HG02759 (cell line): ENCODE measurements around the gene ADAMTS16.

Experiments used
- ATAC-seq: cut with Tn5 transposase; IDR thresholded peaks from one replicate; pipeline ENCODE4 v1.9.1; 2021; ENCODE audit warnings: mild to moderate bottlenecking, moderate library complexity; ENCODE audit not compliant: unreplicated experiment

The ADAMTS16 gene

DNA sequence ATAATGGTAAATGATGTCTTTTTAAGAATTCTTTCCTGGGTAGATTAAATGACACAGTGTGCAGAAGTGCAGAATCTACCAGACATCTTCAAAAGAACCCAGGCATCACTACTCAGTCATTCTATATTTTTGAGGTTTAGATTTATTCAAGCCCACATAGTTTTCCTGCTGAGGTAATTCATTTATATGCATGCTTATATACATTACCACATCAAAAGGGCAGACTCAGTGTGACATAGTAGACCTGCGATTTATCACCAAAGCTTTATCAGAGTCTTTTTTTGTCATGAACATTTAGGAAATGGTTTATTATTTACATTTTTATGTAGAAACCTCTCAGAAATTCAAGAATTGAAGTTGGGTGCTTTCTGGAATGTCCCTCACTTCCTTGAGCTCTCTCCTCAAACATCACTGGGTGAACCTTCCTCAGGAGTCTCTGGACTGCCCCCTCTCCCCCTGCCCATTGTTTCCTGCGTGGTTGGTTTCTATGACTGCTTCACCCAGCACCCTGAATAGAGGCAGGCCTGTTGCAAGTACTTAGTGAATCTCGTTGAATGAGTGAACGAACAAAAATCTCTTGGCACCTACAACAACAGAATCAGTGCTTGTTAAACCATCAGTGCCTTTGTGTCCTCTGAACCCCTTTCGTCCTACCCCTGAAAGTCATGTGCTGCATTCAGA, 42.5 kb downstream of the ADAMTS16 start:
- ATAC-seq = no peak

DNA sequence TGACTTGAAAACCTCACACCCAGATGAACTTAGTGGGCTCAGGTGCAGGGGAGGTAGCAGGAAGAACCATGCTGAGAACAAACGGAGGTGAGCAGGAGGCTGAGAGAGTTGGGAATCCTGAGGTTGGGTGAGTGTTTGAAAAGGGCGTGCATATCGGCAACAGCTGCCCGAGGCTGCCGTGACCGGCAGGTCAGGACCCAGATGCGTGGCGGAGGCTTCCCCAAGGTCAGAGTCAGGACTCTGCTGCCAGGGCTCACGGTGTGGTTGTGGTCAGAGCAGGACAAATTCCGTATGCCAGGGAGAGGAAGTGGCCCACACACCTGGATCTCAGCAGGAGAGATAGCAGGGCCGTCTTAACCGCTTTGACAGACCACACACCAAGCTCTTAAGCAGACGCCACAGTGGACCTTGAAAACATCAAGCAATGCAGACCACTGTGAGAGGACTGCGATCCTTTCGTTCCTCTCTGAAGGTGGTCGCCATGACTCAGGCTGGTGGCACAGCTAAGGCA, 43.1 kb downstream of the ADAMTS16 start:
- no peak for ATAC-seq

DNA sequence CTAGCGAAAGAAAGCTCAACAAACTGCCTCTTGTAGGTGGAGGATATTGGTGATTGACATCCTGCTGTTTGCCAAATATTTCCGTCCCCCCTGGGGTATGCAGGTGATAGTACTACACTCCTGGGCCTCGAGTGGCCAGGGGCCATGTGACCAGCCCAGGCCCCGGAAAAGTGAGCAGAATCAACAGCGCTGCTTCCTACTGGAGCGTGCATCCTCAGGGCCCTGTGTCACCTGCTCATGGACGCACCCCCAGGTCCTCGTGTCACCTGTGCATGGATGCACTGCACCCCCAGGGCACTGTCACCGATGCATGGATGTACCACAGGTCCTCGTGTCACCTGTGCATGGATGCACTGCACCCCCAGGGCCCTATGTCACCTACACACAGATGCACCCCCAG, 43.8 kb downstream of the ADAMTS16 start:
- no peak for ATAC-seq

DNA sequence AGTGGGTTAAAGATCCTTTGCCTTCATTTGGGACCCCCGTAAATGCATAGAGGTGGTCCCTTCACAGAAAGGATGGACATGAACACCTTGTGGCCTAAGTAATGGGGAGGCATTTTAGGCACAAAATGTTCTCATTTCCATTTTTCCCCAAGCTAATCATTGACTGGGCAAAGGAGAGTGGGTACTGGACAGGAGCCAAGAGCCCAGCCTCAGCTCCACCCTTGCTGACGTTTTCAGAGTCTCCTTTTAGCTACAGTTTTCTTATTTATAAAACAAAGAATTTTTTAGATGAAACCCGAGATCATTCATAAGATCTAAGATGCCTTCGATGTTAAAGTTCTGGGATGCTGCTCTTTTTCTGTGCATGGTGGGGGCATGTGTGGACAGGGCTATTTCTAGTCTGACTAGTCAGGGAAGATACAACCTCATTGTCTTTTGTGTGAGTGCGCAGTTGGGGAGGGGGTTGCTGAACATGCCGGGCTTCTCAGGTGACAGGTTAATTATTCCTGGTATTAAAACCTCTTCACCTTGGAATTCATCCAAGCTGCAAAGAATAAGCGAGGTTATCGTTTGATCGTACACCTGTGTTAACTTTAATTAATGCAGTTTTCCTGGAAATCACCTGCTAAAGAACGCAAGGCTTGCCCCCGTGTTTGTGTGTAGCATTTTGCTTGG, 48.4 kb downstream of the ADAMTS16 start:
- no peak for ATAC-seq

DNA sequence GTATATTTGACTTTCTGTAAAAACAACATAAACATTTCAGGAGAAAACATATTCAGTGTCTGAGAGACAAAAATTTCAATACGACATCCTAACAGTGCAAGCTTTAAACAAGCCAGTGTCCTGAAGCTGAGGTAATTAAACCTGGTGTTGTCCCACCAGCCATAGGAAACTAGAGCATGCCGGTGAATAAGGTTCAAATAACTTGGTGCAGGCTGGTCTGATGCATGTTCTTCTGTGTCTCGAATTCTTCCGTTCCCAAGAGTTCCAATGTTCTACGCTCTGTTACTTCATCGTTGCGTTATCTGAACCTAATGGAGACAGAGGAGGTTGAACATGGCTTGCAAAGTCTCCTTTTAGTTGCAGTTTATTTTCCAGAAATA, 48.9 kb downstream of the ADAMTS16 start:
- no peak for ATAC-seq

DNA sequence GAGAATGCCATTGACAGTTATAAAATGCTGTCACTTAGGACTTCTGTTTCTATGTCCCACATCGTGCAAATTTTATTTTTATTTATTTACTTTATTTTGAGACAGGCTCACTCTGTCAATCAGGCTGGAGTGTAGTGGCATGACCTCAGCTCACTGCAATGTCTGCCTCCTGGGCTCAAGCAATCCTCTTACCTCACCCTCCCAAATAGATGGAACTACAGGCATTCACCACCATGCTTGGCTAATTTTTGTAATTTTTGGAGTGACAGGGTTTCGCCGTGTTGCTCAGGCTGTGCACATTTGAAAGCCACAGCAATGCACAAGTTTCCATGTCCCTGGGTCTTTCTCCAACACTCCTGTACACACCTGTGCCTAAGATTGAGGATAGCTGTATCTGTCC, 51.8 kb downstream of the ADAMTS16 start:
- no peak for ATAC-seq

DNA sequence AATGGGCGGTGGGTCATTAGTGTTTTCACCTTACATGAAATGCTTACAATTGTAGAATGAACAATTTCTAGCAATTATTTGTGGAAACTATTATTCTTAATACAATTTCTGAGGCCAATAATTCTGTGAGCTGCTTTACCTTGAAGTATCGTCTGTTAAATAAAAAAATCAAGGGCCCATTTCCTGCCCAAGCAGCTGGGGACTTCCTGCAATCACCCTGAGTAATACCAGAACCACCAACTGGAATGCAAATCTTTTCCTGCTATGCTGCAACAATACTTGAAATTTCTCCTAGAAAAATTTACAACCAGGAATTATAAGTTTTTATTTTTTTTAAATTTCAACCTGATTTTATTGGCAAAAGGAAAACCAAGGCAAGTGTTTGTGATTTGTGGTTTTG, 52.6 kb downstream of the ADAMTS16 start:
- ATAC-seq = no peak

DNA sequence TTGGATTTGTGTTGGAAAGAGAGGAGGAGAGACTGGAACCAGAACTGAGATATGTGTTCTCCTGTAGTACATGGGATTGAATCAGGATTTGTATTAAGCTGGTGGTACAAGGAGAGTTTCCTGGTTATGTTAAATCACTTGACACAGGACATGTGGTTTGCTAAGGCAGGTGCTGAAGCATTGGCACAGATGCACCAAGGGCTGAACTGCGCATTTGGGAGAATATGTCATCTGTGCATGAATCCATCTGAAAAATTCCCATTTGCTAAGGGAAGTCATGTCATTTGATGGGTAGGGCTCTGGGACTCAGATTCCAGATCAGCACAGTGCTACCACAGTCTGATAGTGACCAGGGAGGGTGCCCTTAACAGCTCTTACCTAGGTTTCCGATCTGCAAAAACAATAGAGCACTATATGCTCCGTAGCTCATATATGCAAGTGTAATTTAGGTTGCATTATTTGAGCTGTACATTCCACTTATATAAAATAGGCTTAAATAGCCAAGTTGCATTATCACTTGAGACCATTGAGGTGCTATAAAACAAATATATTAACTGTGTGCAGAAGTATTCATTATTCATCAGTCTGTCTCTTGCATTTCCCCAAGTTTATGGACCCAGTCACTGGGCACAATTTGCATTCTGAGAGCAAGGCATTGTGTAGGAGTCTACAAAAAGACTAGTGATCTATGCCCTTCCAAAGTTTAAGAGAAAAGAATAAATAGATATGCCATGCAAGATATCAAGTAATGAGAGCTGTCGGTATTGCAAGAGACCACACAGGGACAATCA, 55.2 kb downstream of the ADAMTS16 start:
- no peak for ATAC-seq

DNA sequence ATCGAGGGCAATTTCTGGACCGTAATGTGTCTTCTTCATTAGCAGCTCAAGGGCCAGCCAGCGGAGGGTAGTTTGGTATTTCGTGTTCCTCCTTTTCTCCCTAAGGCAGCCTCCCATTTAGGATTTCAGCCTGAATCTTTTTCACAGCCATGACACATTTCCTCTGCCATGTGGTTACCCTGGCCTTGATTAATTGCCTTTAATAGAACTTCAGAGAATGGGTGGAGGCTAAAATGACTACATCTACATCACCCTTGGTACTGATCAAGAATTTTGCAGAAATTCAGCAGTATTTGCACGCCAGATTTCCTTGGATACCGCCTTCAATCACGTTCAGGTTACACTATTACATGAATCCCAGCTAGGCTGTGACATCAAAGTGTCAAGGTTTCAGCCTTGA, 58.0 kb downstream of the ADAMTS16 start:
- no peak for ATAC-seq

DNA sequence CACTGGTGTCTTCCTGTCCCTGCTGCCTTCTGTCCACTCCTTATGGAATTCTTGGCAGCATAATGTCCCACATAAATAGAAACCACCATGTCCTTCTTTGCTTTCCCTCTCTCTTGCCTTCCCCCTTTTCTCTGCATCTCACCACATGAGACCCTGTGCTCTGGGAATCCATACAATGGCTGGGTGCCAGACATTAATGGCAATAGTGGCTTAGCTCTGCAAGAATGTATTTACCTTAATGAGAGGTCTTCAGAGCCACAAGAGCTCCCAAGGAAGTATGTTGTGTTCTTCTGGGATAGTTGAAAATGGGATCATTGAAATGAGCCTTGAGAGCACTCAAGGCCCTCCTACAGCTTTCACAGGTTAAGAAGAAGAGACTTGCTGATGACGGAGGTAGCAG, 58.7 kb downstream of the ADAMTS16 start:
- ATAC-seq = no peak

DNA sequence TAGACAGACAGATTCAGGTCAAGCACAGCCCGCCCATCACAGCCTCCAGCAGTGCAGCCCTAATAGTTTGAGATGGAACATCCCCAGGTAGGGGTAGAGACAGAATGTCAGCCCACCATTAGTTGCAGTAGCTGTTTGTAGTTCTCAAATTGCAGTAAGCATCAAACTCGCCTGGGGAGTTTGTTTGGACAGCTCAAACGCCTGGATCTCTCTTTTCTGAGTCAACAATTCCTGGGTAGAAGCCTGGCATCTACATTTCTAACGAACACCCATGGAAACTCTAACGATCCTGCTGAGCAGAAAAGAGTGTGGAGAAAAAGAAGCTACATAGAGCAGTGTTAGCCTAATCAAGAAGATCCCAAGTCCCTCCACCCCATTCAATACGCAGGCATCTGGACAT, 59.4 kb downstream of the ADAMTS16 start:
- no peak for ATAC-seq

DNA sequence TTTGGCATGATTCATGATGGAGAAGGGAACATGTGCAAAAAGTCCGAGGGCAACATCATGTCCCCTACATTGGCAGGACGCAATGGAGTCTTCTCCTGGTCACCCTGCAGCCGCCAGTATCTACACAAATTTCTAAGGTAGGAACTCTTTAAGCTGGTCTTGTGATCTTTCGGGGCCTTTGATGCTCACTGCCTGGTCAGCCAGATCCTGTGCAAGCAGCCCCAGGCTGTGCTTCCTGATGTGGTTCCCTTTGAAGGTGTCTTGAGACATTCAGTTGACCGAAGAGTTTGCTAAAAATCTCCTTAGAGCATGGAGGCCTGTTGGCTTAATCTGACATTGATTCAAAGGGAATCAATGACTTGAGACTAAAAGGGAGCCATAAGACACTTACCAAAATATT, 60.0 kb downstream of the ADAMTS16 start:
- no peak for ATAC-seq

DNA sequence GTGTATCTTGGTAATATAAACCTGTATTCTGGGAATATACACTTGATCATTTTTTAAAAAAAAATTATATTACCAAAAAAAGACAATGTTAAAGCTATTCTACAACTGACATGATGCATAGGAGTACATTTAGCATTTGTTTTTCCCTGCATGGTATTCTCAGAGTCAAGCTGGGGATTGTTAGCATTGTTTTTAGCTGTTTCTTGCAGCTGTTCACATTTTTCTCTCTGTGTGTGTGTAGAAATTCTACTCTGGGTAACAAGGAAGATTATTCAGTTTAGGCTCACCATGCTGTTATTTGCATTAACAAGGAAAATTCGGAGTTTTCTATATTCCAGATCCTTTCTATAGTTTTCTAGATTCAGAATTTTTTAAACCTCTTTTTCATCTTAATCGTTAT, 62.2 kb downstream of the ADAMTS16 start:
- no peak for ATAC-seq

DNA sequence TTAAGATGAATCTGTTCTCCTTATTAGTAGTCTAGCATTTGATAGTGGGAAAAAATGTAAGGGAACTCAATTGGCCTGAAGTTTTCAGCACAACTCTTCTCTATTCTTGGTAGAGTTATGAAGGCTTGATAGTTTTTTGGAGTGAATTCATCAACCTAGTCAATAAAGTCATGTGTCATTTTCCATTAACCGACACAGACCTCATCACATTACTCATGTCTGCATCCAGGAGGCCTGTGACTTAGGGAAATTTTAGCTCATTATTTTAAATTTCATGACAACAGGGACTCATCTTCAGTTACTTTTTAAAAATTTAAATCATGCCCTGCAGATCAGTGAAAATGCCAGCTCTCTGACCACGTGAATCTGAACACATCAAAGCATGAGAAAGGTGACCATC, 63.3 kb downstream of the ADAMTS16 start:
- ATAC-seq = no peak

DNA sequence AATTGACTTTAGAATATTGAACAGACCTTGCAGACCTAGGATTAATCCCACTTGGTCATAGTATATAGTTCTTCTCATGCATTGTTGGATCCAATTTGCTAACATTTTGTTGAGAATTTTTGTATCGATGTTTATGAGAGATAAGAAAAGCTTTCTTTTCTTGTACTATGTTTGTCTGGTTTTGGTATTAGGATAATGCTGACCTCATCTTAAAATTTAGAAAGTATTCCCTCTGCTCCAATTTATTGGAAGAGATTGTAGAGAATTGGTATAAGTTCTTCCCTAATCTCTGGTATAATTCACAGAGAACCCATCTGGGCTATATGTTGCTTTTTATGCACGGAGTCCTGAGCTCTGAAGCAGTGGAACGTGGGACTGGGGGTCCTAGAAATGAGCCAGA, 67.7 kb downstream of the ADAMTS16 start:
- no peak for ATAC-seq

DNA sequence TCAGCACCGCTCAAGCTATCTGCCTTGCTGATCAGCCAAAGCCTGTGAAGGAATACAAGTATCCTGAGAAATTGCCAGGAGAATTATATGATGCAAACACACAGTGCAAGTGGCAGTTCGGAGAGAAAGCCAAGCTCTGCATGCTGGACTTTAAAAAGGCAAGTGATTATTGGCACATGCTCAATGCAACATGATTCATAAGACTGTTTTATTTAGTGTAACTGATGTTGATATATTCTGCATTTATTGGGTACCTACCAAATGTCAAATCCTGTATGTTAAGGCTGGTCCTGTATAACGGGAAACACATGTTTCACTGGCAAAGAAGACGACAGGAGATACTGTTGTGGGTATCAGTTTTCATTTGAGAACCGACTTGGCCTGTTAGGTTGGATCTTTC, 69.0 kb downstream of the ADAMTS16 start:
- no peak for ATAC-seq

DNA sequence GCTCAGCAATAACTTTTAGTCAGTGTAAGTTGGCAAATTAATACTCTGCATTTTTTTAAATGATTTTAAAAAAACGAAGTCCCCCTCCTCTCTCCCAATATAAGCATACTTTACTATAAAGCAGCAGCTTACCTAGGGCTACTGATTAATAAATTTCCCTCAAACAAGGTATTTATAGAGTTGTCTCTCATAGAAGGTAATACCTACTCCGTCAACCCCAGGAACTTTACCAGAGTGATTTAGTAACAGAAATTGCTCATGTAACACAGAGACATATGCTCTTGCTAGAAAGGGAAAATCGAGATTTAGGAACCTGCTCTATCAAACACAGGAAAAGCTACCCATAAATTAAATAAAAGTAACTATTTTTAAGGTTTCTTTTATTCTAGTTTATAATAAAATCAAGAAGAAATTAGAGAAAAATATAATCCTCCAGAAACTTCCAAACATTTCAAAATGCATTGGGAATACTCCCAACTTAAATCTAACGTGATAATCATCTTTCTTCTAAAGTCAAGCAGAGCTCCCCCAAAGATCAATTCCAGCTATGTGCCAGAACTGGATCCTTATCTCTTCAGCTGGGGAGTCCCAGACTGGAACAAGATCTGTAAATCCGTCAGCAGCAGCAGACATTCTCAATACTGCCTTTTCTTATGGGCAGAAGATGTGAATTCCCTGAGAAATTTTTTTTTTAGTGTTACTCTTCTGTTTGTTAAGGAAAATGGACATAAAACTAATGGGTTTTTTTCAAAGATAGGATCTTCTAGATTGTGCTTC, 69.6 kb downstream of the ADAMTS16 start:
- ATAC-seq = no peak

DNA sequence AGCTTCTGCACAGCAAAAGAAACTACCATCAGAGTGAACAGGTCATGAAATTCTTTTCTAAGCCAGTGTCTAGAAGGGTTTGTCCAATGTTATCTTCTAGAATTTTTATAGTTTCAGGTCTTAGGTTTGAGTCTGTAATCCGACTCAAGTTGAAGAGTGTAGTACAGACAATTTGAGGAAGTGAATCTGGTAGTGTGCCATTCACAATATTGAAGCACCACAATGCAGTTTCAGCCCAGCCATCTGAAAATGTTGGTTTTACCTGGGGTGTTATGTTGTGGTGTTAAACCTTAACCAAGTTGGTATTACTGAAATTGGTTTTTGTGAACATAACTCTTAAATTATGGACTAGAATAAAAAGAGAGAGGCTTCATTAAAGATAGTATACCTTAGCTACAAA, 77.2 kb downstream of the ADAMTS16 start:
- no peak for ATAC-seq

DNA sequence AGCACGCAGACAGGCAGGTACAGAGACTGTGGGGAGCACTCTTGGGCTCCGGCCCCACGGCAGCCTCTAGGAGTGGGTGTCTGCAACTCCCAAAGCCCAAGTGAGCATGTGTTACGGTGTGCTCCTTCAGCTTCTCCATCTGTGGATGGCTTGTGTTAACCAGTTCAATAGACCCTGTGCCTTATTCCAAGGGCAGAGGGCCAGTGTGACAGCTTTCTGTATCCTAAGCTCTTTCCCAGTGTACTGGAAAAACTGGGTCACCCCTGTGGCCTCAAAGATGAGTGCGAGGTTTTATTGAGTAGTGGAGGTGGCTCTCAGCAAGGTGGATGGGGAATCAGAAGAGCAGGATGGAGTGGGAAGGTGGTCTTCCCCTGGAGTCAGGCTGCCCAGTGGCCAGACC, 78.3 kb downstream of the ADAMTS16 start:
- ATAC-seq = no peak

DNA sequence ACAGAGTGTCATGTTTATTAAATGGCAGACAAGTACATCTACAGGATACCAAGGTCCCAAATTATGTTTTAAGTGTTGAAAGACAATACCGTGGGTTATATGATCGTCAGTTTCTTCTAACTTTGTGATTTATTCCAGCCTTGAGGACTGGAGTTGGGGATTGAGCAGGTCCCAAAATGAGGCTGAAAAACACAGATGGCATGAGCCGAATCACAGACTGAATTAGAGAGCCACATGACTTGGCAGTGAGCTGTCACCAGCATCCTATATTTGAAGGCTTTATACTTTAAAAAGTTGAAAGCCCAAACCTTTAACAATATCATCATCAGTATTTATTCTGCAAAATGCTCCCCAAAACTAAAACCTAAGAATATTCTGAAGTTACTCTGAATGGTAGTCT, 79.4 kb downstream of the ADAMTS16 start:
- no peak for ATAC-seq
